ENCODE data around the gene CCM2. TPM values are rescaled to one million over a fixed set of nuclear protein-coding genes. Genes with fewer than 3 reads are reported as not detected.

Gene CCM2
- total RNA-seq, 2 donors from 2014 or later = 30.0 to 83.6 TPM

DNA sequence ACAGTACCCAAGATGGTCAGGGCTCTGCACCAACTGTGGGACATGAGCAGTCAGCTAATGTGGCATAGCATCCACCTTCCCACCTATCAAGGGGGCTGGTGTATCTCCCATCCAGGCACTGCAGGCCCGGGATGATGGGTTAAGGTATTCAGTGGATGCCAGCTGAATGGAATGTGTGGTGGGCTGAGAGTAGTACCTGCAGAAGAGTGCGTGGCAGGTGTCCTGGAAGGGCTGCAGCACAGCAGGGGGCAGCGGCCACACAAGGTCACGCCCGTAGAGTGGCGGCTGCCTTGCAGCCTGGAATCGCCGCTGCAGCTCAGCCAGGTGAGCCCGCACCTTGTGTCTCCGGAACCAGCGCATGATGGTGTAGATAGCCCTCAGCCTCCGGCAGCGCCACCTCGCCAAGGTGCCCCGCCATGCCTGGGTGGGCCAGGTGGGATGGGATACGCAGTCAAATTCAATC is 34.5 kb upstream of the CCM2 start:
- Histone ChIP-seq H3K4me3 (no peak overlapping the region), H3K36me3 (no peaks in the 10 kb centered on the region), H3K9me3 (no peaks in the 10 kb centered on the region), H3K27me3 (replicated peaks; ENCODE audit: insufficient read depth) (no peaks in the 10 kb centered on the region), H3K27ac (no peak overlapping the region), H3K4me1 (replicated peaks) (no peaks in the 10 kb centered on the region)
- intact Hi-C loops (cut with DNase I) = no loop called here
- WGBS = 92% methylated on average over 16 of the region's 16 CpGs
- no peak for TF ChIP-seq POLR2A (IDR thresholded peaks at IDR 0.05)
- TF ChIP-seq CTCF (IDR thresholded peaks at IDR 0.05) = no peak
- no peak for TF ChIP-seq POLR2AphosphoS5 (IDR thresholded peaks at IDR 0.05)
- no peak for DNase-seq (ENCODE audit: low spot score)

DNA sequence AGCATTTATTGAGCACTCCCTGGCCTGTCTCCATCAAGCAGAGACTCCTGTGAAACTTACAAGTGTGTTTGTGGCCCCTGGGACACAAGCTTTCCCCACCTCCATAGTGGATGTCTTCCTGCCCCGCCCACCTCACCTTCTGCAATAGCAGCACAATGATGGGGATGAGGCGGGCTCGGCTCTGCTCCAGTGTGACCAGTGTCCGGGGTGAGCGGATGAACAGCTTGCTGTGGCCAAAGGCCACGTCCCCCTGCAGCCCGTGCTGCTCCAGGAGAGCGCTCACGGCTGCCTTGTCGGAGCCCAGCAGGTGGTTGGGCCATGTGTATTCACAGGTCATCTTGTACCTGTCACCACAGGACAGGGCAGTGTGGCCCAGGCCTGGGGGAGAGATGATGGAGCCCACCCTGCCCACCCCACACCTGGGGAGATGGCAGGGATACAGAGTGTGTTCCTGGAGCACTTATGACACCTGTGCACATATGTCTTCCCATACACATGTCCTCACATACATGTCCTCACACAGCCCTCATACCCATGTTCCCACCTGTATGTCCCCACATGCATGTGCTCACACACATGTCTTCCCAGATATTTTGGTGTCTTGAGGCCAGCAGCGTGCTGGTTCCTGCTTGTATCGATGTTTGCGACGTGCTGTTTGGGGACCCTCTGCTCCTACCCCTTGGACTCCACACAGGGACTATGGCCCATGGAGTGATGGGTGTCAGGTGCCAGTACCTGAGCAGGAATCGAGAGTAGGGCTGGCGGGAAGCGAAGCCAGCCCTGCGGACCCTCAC is 33.9 kb upstream of the CCM2 start:
- no peak for DNase-seq (ENCODE audit: low spot score)
- H3K9me3 ChIP-seq = no peaks in the 10 kb centered on the region
- H3K4me1 ChIP-seq (replicated peaks) = no peaks in the 10 kb centered on the region
- no peaks in the 10 kb centered on the region for H3K36me3 ChIP-seq
- H3K27me3 ChIP-seq (replicated peaks; ENCODE audit: insufficient read depth) = no peaks in the 10 kb centered on the region
- H3K27ac ChIP-seq = no peak overlapping the region
- no peak for TF ChIP-seq POLR2AphosphoS5 (IDR thresholded peaks at IDR 0.05)
- TF ChIP-seq POLR2A (IDR thresholded peaks at IDR 0.05) = no peak
- no peak for TF ChIP-seq CTCF (IDR thresholded peaks at IDR 0.05)
- H3K4me3 ChIP-seq = no peak overlapping the region
- 94% methylated on average over 18 of the region's 18 CpGs for WGBS
- intact Hi-C loops (cut with DNase I) = no loop called here

GRCh38 chr7:44966731-44967538 is 33.1 kb upstream of the CCM2 start:
- DNase-seq (ENCODE audit: low spot score) = no peak
- no peaks in the 10 kb centered on the region for H3K36me3 ChIP-seq
- WGBS = 85% methylated on average over 9 of the region's 9 CpGs
- TF ChIP-seq CTCF (IDR thresholded peaks at IDR 0.05) (no peak), POLR2A (IDR thresholded peaks at IDR 0.05) (no peak)
- no peaks in the 10 kb centered on the region for H3K4me1 ChIP-seq (replicated peaks)
- intact Hi-C loops (cut with DNase I) = no loop called here
- H3K4me3 ChIP-seq = no peak overlapping the region
- no peak overlapping the region for H3K27ac ChIP-seq
- no peaks in the 10 kb centered on the region for H3K9me3 ChIP-seq
- H3K27me3 ChIP-seq (replicated peaks; ENCODE audit: insufficient read depth) = no peaks in the 10 kb centered on the region

- H3K27ac ChIP-seq = no peak overlapping the region
- no peak for DNase-seq (ENCODE audit: low spot score)
- intact Hi-C loops (cut with DNase I) = no loop called here
Observed at GRCh38 chr7:44967571-44968446, 32.2 kb upstream of the CCM2 start.

More at GRCh38 chr7:44967571-44968446, 32.2 kb upstream of the CCM2 start:
- Histone ChIP-seq H3K27me3 (replicated peaks; ENCODE audit: insufficient read depth) (no peaks in the 10 kb centered on the region), H3K36me3 (no peaks in the 10 kb centered on the region), H3K9me3 (no peaks in the 10 kb centered on the region), H3K4me1 (replicated peaks) (no peaks in the 10 kb centered on the region), H3K4me3 (no peak overlapping the region)
- 76% methylated on average over 18 of the region's 18 CpGs for WGBS
- no peak for TF ChIP-seq POLR2AphosphoS5 (IDR thresholded peaks at IDR 0.05)
- no peak for TF ChIP-seq POLR2A (IDR thresholded peaks at IDR 0.05)
- TF ChIP-seq CTCF (IDR thresholded peaks at IDR 0.05) = no peak

Data from prostate gland (tissue), 2 donors.